ENCODE measurements around the gene HMCN1.

The HMCN1 gene

GRCh38 chr1:185696422-185697150 is 37.6 kb upstream of the HMCN1 start:
- Histone ChIP-seq H3K27me3 (ENCODE audit: control insufficient read depth, low read length) (no peaks in the 10 kb centered on the region), H3K4me1 (ENCODE audit: control insufficient read depth, low read length) (peaks cover 15% of the 10 kb centered on the region), H3K36me3 (ENCODE audit: control insufficient read depth, low read length) (no peaks in the 10 kb centered on the region), H3K9me3 (ENCODE audit: control insufficient read depth, insufficient read depth, low read length) (no peaks in the 10 kb centered on the region; the same call in 1 of the 2 replicates), H3F3A (ENCODE audit: control insufficient read depth, insufficient read depth) (peaks cover 3% of the 10 kb centered on the region; the same call in 1 of the 2 replicates), H3K79me2 (ENCODE audit: control insufficient read depth, low read length) (no peaks in the 10 kb centered on the region), H3K4me2 (ENCODE audit: low read length) (no peak overlapping the region), H3K27ac (ENCODE audit: low read depth, low read length) (no peak overlapping the region), H4K20me1 (ENCODE audit: control insufficient read depth, insufficient read depth, low read depth, low read length) (no peaks in the 10 kb centered on the region), H3K4me3 (ENCODE audit: low read length) (no peak overlapping the region), H3K9me2 (replicated peaks; ENCODE audit: control insufficient read depth, low read length) (no peaks in the 10 kb centered on the region)
- TF ChIP-seq, protein P1, sequence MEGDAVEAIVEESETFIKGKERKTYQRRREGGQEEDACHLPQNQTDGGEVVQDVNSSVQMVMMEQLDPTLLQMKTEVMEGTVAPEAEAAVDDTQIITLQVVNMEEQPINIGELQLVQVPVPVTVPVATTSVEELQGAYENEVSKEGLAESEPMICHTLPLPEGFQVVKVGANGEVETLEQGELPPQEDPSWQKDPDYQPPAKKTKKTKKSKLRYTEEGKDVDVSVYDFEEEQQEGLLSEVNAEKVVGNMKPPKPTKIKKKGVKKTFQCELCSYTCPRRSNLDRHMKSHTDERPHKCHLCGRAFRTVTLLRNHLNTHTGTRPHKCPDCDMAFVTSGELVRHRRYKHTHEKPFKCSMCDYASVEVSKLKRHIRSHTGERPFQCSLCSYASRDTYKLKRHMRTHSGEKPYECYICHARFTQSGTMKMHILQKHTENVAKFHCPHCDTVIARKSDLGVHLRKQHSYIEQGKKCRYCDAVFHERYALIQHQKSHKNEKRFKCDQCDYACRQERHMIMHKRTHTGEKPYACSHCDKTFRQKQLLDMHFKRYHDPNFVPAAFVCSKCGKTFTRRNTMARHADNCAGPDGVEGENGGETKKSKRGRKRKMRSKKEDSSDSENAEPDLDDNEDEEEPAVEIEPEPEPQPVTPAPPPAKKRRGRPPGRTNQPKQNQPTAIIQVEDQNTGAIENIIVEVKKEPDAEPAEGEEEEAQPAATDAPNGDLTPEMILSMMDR (IDR thresholded peaks at IDR 0.05; ENCODE audit: low read depth, low read length, poor library complexity, severe bottlenecking): no peak
- no peak for TF ChIP-seq EZH2phosphoT487 (IDR thresholded peaks at IDR 0.05; ENCODE audit: borderline replicate concordance, low read length)

- H3K9me3 ChIP-seq (ENCODE audit: control insufficient read depth, insufficient read depth, low read length): no peaks in the 10 kb centered on the region
- no peak overlapping the region for H3K27ac ChIP-seq (ENCODE audit: low read depth, low read length)
- H4K20me1 ChIP-seq (ENCODE audit: control insufficient read depth, insufficient read depth, low read depth, low read length): no peaks in the 10 kb centered on the region
- no peaks in the 10 kb centered on the region for H3K27me3 ChIP-seq (ENCODE audit: control insufficient read depth, low read length)
- H3F3A ChIP-seq (ENCODE audit: control insufficient read depth, insufficient read depth): peaks cover 3% of the 10 kb centered on the region; the same call in 1 of the 2 replicates
- TF ChIP-seq, protein P1 (IDR thresholded peaks at IDR 0.05; ENCODE audit: low read depth, low read length, poor library complexity, severe bottlenecking): no peak
- no peak for TF ChIP-seq EZH2phosphoT487 (IDR thresholded peaks at IDR 0.05; ENCODE audit: borderline replicate concordance, low read length)
- no peaks in the 10 kb centered on the region for H3K9me2 ChIP-seq (replicated peaks; ENCODE audit: control insufficient read depth, low read length)
- no peaks in the 10 kb centered on the region for H3K4me1 ChIP-seq (ENCODE audit: control insufficient read depth, low read length)
- no peaks in the 10 kb centered on the region for H3K79me2 ChIP-seq (ENCODE audit: control insufficient read depth, low read length)
- no peak overlapping the region for H3K4me2 ChIP-seq (ENCODE audit: low read length)
- no peak overlapping the region for H3K4me3 ChIP-seq (ENCODE audit: low read length)
- no peaks in the 10 kb centered on the region for H3K36me3 ChIP-seq (ENCODE audit: control insufficient read depth, low read length)
Observed at GRCh38 chr1:185699874-185700273, 34.3 kb upstream of the HMCN1 start.

DNA sequence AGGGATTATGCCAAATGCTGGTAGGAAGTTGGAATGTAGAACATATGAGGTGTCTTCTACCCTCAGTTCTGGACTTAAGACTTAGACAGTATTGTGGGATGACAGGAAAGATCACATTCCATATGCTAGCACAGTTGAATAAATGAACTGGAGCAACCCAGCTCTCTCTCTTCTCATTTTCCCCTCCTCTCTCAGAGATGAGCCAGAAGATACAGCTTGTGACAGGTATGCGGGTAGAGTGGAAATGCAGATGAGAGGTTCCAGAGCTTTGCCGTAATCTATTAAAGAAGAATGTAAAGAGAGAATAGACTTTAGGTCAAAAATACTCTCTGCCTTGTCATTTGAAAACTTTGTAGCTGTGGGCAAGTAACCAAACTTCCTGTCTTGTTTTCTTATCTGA is 32.5 kb upstream of the HMCN1 start:
- H3K27ac ChIP-seq (ENCODE audit: low read depth, low read length): no peak overlapping the region
- no peaks in the 10 kb centered on the region for H3K79me2 ChIP-seq (ENCODE audit: control insufficient read depth, low read length)
- H3K4me2 ChIP-seq (ENCODE audit: low read length): no peak overlapping the region
- H4K20me1 ChIP-seq (ENCODE audit: control insufficient read depth, insufficient read depth, low read depth, low read length): no peaks in the 10 kb centered on the region
- TF ChIP-seq, protein P1 (IDR thresholded peaks at IDR 0.05; ENCODE audit: low read depth, low read length, poor library complexity, severe bottlenecking): no peak
- TF ChIP-seq EZH2phosphoT487 (IDR thresholded peaks at IDR 0.05; ENCODE audit: borderline replicate concordance, low read length): no peak
- no peaks in the 10 kb centered on the region for H3K4me1 ChIP-seq (ENCODE audit: control insufficient read depth, low read length)
- no peak overlapping the region for H3K4me3 ChIP-seq (ENCODE audit: low read length)
- H3K9me3 ChIP-seq (ENCODE audit: control insufficient read depth, insufficient read depth, low read length): no peaks in the 10 kb centered on the region
- H3K36me3 ChIP-seq (ENCODE audit: control insufficient read depth, low read length): no peaks in the 10 kb centered on the region
- H3K9me2 ChIP-seq (replicated peaks; ENCODE audit: control insufficient read depth, low read length): no peaks in the 10 kb centered on the region
- no peaks in the 10 kb centered on the region for H3F3A ChIP-seq (ENCODE audit: control insufficient read depth, insufficient read depth)
- no peaks in the 10 kb centered on the region for H3K27me3 ChIP-seq (ENCODE audit: control insufficient read depth, low read length)

Data from DOHH2 (cell line).